HL-60 (cell line): Measurements from ENCODE around the gene SOX1.

ENCODE experiments used
- DNase-seq, 2 experiments: peaks; one replicate each; pipeline ENCODE4 v3.0.0-alpha.2; 2010 to 2020; ENCODE audit warnings: low read depth in 1 of 2, low spot score in 1 of 2
- H3K27ac ChIP-seq: fragments of 250-450 bp; sonication (Bioruptor Pico); replicated peaks from 2 replicates; pipeline ENCODE4 v1.5.1; 2020; ENCODE audit warnings: mild to moderate bottlenecking, moderate library complexity
- H3K27me3 ChIP-seq: fragments of 250-450 bp; sonication (Bioruptor Pico); 2 replicates; pipeline ENCODE4 v1.5.1; 2021; ENCODE audit warnings: mild to moderate bottlenecking, moderate library complexity; ENCODE audit not compliant: insufficient read depth, poor library complexity, severe bottlenecking
- H3K4me3 ChIP-seq: replicated peaks from 2 replicates; pipeline ENCODE4 v1.5.1; 2011; ENCODE audit warnings: mild to moderate bottlenecking, control low read depth, low read length; ENCODE audit not compliant: insufficient read depth
- GABPA ChIP-seq: IDR thresholded peaks from 2 replicates; pipeline ENCODE4 v1.6.1; 2012; ENCODE audit warnings: low read depth
- POLR2AphosphoS5 ChIP-seq: IDR thresholded peaks from 2 replicates; pipeline ENCODE4 v1.6.1; 2012; ENCODE audit warnings: low read depth
- SPI1 ChIP-seq: IDR thresholded peaks from 2 replicates; pipeline ENCODE4 v1.6.1; 2012; ENCODE audit warnings: low read depth, mild to moderate bottlenecking, borderline replicate concordance
- TF ChIP-seq, protein P1 (sequence below): IDR thresholded peaks from one replicate; pipeline ENCODE4 v1.5.1; 2011; ENCODE audit warnings: low read length, control low read depth, inconsistent platforms; ENCODE audit not compliant: insufficient read depth
- TF ChIP-seq, protein P2 (sequence below): IDR thresholded peaks from 2 replicates; pipeline ENCODE4 v1.6.1; 2012; ENCODE audit warnings: low read depth; ENCODE audit not compliant: insufficient replicate concordance

SOX1 gene

GRCh38 chr13:112071102-112071722, 4.3 kb downstream of the SOX1 start:
- peaks cover 69% of the 10 kb centered on the region for H3K27me3 ChIP-seq

GRCh38 chr13:112071723-112072533, 5.0 kb downstream of the SOX1 start:
- TF ChIP-seq GABPA: no peak
- DNase-seq: no peak
- no peak overlapping the region for H3K4me3 ChIP-seq
- H3K27ac ChIP-seq: no peak overlapping the region
- H3K27me3 ChIP-seq: peaks cover 68% of the 10 kb centered on the region

More at GRCh38 chr13:112071102-112071722, 4.3 kb downstream of the SOX1 start:
- no peak overlapping the region for H3K27ac ChIP-seq
- no peak for DNase-seq
- no peak overlapping the region for H3K4me3 ChIP-seq
- no peak for TF ChIP-seq GABPA
- TF ChIP-seq, protein P1, sequence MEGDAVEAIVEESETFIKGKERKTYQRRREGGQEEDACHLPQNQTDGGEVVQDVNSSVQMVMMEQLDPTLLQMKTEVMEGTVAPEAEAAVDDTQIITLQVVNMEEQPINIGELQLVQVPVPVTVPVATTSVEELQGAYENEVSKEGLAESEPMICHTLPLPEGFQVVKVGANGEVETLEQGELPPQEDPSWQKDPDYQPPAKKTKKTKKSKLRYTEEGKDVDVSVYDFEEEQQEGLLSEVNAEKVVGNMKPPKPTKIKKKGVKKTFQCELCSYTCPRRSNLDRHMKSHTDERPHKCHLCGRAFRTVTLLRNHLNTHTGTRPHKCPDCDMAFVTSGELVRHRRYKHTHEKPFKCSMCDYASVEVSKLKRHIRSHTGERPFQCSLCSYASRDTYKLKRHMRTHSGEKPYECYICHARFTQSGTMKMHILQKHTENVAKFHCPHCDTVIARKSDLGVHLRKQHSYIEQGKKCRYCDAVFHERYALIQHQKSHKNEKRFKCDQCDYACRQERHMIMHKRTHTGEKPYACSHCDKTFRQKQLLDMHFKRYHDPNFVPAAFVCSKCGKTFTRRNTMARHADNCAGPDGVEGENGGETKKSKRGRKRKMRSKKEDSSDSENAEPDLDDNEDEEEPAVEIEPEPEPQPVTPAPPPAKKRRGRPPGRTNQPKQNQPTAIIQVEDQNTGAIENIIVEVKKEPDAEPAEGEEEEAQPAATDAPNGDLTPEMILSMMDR: no peak

GRCh38 chr13:112072534-112073244, 5.7 kb downstream of the SOX1 start:
- Histone ChIP-seq H3K4me3 (no peak overlapping the region), H3K27me3 (peaks cover 73% of the 10 kb centered on the region), H3K27ac (no peak overlapping the region)
- DNase-seq: no peak
- TF ChIP-seq SPI1: no peak
- no peak for TF ChIP-seq POLR2AphosphoS5
- TF ChIP-seq, protein P1: no peak
- TF ChIP-seq, protein P2, sequence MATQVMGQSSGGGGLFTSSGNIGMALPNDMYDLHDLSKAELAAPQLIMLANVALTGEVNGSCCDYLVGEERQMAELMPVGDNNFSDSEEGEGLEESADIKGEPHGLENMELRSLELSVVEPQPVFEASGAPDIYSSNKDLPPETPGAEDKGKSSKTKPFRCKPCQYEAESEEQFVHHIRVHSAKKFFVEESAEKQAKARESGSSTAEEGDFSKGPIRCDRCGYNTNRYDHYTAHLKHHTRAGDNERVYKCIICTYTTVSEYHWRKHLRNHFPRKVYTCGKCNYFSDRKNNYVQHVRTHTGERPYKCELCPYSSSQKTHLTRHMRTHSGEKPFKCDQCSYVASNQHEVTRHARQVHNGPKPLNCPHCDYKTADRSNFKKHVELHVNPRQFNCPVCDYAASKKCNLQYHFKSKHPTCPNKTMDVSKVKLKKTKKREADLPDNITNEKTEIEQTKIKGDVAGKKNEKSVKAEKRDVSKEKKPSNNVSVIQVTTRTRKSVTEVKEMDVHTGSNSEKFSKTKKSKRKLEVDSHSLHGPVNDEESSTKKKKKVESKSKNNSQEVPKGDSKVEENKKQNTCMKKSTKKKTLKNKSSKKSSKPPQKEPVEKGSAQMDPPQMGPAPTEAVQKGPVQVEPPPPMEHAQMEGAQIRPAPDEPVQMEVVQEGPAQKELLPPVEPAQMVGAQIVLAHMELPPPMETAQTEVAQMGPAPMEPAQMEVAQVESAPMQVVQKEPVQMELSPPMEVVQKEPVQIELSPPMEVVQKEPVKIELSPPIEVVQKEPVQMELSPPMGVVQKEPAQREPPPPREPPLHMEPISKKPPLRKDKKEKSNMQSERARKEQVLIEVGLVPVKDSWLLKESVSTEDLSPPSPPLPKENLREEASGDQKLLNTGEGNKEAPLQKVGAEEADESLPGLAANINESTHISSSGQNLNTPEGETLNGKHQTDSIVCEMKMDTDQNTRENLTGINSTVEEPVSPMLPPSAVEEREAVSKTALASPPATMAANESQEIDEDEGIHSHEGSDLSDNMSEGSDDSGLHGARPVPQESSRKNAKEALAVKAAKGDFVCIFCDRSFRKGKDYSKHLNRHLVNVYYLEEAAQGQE: no peak
- no peak for TF ChIP-seq GABPA

DNA sequence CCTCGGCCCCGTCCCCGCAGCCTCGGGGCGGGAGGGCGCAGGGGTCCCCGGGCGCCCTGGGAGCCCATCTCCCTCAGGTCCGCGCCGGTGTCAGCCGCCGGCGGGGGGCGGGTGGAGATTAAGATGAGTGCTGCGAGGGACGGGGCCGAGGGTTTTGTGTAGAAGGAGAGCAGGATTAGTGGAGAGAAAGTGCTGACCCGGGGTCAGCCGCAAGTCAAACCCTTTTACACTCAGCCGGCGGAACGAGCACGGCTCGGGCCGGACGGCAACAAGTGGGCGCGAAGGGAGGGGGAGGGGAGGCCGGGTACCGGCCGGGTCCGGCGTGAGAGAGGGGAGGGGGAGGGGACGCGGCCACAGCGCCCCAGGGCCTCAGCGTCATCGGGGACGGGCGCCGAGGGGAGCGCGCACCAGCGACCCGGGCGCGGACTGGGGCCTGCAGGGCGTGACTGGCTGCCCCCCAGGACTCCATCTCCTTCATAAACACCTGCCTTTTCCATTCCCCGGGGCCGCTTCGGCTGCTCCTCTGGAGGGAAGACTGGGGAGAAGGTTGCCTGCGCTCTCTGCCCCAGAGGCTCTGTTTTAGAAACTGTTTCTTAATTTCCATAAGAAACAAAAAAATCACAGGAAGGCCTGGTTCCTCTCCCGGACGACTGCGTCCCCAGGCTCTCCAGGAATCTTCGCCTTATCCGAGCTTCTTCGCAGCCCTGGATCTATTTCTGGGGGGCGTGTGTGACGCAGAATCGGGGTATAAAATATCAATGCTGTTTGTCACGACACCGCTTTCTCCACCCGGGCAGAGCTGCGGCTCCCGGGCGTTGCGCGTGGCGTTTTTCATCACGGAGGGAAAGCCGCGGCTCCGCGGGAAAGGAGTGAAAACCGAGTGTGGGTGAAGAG, 6.5 kb downstream of the SOX1 start:
- Histone ChIP-seq H3K27ac (no peak overlapping the region), H3K27me3 (peaks cover 79% of the 10 kb centered on the region), H3K4me3 (no peak overlapping the region)
- TF ChIP-seq, protein P2: no peak
- TF ChIP-seq, protein P1: no peak
- no peak for DNase-seq
